GM12872 (cell line): ENCODE results near the gene ZNF236.

Experiments used
- CTCF ChIP-seq: IDR thresholded peaks from 3 replicates; pipeline ENCODE4 v1.5.1; 2011; ENCODE audit warnings: low read depth, mild to moderate bottlenecking, low read length, moderate library complexity; ENCODE audit not compliant: insufficient read depth

The ZNF236 gene

GRCh38 chr18:76955524-76956170 lies 133.3 kb downstream of the ZNF236 start:
- no peak for TF ChIP-seq CTCF

GRCh38 chr18:76956648-76957047 lies 134.3 kb downstream of the ZNF236 start:
- no peak for TF ChIP-seq CTCF

- no peak for TF ChIP-seq CTCF
Observed at GRCh38 chr18:76957384-76958355, 135.3 kb downstream of the ZNF236 start.

GRCh38 chr18:76958692-76959341 lies 136.5 kb downstream of the ZNF236 start:
- TF ChIP-seq CTCF, result no peak

GRCh38 chr18:76959605-76960004 lies 137.2 kb downstream of the ZNF236 start:
- TF ChIP-seq CTCF, result no peak

- no peak for TF ChIP-seq CTCF
Observed at GRCh38 chr18:76960528-76961035, 138.2 kb downstream of the ZNF236 start.

GRCh38 chr18:76962851-76963250 lies 140.5 kb downstream of the ZNF236 start:
- no peak for TF ChIP-seq CTCF
